Sigmoid colon (tissue), 4 donors: ENCODE data around the gene HPCAL1.

Experiments used
- EP300 ChIP-seq, 4 donors: sonication (generic); formaldehyde crosslinking; IDR thresholded peaks; one replicate each; pipeline ENCODE4 v1.6.1; 2017; ENCODE audit warnings: antibody characterized with exemption in 4 of 4
- POLR2A ChIP-seq, 2 donors: fragments of 450-650 bp; IDR thresholded peaks; one replicate each; pipeline ENCODE4 v1.6.1; 2016; ENCODE audit warnings: antibody characterized with exemption in 2 of 2, mild to moderate bottlenecking in 2 of 2, moderate library complexity in 2 of 2
- POLR2AphosphoS5 ChIP-seq, 4 donors: sonication (generic); formaldehyde crosslinking; IDR thresholded peaks; one replicate each; pipeline ENCODE4 v1.6.1; 2017; ENCODE audit warnings: antibody characterized with exemption in 4 of 4
- TF ChIP-seq, protein P1 (sequence below), 4 experiments: fragments of 450-650 bp in 3 of 4; fragments of 200-600 bp in 1 of 4; IDR thresholded peaks; one replicate each; pipeline ENCODE4 v1.5.1; 2016 to 2019; ENCODE audit warnings: antibody characterized with exemption in 4 of 4, mild to moderate bottlenecking in 3 of 4, moderate library complexity in 2 of 4

DNA sequence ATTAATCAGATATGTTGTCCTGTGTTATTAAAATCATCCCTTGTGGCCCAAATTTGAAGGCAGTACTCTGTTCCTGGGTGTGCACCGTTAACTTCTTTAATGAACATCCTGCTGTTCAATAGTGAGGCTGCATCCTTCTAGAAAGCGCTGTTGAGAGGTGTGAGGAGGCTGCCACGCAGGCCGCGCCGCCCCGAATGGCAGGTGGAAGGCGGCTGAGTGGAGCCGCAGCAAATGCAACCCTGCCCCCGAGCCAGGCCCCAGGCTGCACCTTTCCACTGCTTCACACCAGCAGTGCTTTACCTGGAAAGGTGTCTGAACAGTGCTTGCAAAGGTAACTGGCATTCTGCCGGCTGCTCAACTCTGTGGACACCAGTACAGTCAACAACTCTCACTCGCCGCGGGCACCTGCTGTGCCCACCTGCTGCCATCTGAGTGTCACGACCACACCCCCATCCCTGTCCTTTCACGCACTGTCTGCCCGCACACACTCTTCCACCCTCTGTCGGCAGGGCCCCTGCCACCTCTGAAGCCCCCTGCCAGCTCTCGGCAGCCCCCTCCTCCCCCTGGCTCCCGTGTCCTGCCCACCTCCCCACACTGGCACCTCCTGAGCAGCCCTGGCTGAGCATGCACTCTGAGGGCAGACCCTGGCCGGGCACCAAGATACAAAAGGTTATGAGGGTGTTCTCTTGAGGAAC lies 74.5 kb downstream of the HPCAL1 start:
- TF ChIP-seq, protein P1, sequence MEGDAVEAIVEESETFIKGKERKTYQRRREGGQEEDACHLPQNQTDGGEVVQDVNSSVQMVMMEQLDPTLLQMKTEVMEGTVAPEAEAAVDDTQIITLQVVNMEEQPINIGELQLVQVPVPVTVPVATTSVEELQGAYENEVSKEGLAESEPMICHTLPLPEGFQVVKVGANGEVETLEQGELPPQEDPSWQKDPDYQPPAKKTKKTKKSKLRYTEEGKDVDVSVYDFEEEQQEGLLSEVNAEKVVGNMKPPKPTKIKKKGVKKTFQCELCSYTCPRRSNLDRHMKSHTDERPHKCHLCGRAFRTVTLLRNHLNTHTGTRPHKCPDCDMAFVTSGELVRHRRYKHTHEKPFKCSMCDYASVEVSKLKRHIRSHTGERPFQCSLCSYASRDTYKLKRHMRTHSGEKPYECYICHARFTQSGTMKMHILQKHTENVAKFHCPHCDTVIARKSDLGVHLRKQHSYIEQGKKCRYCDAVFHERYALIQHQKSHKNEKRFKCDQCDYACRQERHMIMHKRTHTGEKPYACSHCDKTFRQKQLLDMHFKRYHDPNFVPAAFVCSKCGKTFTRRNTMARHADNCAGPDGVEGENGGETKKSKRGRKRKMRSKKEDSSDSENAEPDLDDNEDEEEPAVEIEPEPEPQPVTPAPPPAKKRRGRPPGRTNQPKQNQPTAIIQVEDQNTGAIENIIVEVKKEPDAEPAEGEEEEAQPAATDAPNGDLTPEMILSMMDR (IDR thresholded peaks at IDR 0.05): no peak
- TF ChIP-seq POLR2AphosphoS5 (IDR thresholded peaks at IDR 0.05) (no peak), POLR2A (IDR thresholded peaks at IDR 0.05) (no peak), EP300 (IDR thresholded peaks at IDR 0.05) (no peak)
